ENCODE measurements around the gene CCDC71. TPM values are rescaled to one million over a fixed set of nuclear protein-coding genes. Genes with fewer than 3 reads are reported as not detected.

The CCDC71 gene
- total and polyA plus RNA-seq, 9 of the 15 experiments (the other 6 are each of a cell fraction or from before 2014, with no cell fraction given) = 0.13 to 19.3 (median 14.3) TPM

GRCh38 chr3:49120438-49121131 lies 45.5 kb downstream of the CCDC71 start, which contains the start of gene USP19 (continued):
- TF ChIP-seq KDM4B (IDR thresholded peaks at IDR 0.05; ENCODE audit: borderline replicate concordance in 2 of 2, low read depth in 1 of 2) (peak in 1 of 2 experiments; percentile 63; a peak in 1 of 4 replicates), ZFX (CRISPR knock-in tag; IDR thresholded peaks at IDR 0.05) (peak; percentile 98), CXXC5 (CRISPR knock-in tag; IDR thresholded peaks at IDR 0.05) (peak; percentile 69), PHF8 (IDR thresholded peaks at IDR 0.05; ENCODE audit: borderline replicate concordance, low read length) (peak; percentile 94; the same call in 1 of the 2 replicates), HDAC1 (IDR thresholded peaks at IDR 0.05) (peak in 1 of 2 experiments; percentile 69; a peak in 2 of 4 replicates), MTA3 (IDR thresholded peaks at IDR 0.05; ENCODE audit: borderline replicate concordance) (peak; percentile 68; the same call in 1 of the 2 replicates), DMBX1 (CRISPR knock-in tag; IDR thresholded peaks at IDR 0.05; ENCODE audit: borderline replicate concordance) (no peak), TBP (optimal IDR thresholded peaks at IDR 0.05; ENCODE audit: low read depth, low read length) (peak; percentile 39), RREB1 (CRISPR knock-in tag; IDR thresholded peaks at IDR 0.05) (0 out of 2 replicates have a peak, but pooled peaks have one; percentile 23), OTX1 (CRISPR knock-in tag; IDR thresholded peaks at IDR 0.05) (no peak), THRA (IDR thresholded peaks at IDR 0.05) (no peak), NONO (IDR thresholded peaks at IDR 0.05; ENCODE audit: low read depth in 2 of 2, low read length in 1 of 2) (0 out of 4 replicates have a peak, but pooled peaks of 1 of the 2 experiments have one; percentile 51), STAG1 (CRISPR knock-in tag; IDR thresholded peaks at IDR 0.05; ENCODE audit: borderline replicate concordance) (peak; percentile 25; the same call in 1 of the 2 replicates)
